Testis (tissue), 2 donors: ENCODE measurements around the gene HTT.

Experiments
- CTCF ChIP-seq, 3 experiments: fragments of 450-650 bp in 2 of 3; fragments of 200-600 bp in 1 of 3; sonication (generic) in 1 of 3; IDR thresholded peaks; one replicate each; pipeline ENCODE4 v1.5.1; 2016 to 2019; ENCODE audit warnings: antibody characterized with exemption in 3 of 3, mild to moderate bottlenecking in 2 of 3, moderate library complexity in 1 of 3
- POLR2A ChIP-seq: fragments of 450-650 bp; IDR thresholded peaks from one replicate; pipeline ENCODE4 v1.6.1; 2017; ENCODE audit warnings: antibody characterized with exemption, mild to moderate bottlenecking, moderate library complexity

- TF ChIP-seq CTCF (IDR thresholded peaks at IDR 0.05) (no peak), POLR2A (no peak)
Measured at GRCh38 chr4:3085948-3086670, 11.6 kb downstream of the HTT start.
